Keratinocyte (primary cell): Measurements from ENCODE around the gene OPTC. TPM values are rescaled to one million over a fixed set of nuclear protein-coding genes. Genes with fewer than 3 reads are reported as not detected.

Source experiments
- DNase-seq: peaks from one replicate; pipeline ENCODE4 v3.0.0-alpha.2; 2011; ENCODE audit warnings: low read depth, missing footprints, low spot score
- FAIRE-seq: peaks from 2 replicates; lab custom pipeline; 2011; peaks lifted over from hg19 to GRCh38; lab: Jason Lieb, UNC
- H2AFZ ChIP-seq: 2 replicates; pipeline ENCODE4 v1.6.0; 2012; ENCODE audit warnings: low read length, control low read depth, inconsistent platforms; ENCODE audit not compliant: control insufficient read depth
- H3K27ac ChIP-seq: 2 replicates; pipeline ENCODE4 v1.5.1; 2011; ENCODE audit warnings: low read length; ENCODE audit not compliant: control insufficient read depth, insufficient read depth
- H3K27me3 ChIP-seq: 3 replicates; pipeline ENCODE4 v1.6.0; 2011; ENCODE audit warnings: low read length; ENCODE audit not compliant: control insufficient read depth, insufficient read depth; ENCODE audit errors: extremely low read depth
- H3K36me3 ChIP-seq, 2 experiments: 2 replicates in 1 of 2; 3 replicates in 1 of 2; pipeline ENCODE4 v1.5.1; 2011; ENCODE audit warnings: low read length in 2 of 2, mild to moderate bottlenecking in 1 of 2; ENCODE audit not compliant: control insufficient read depth in 2 of 2, insufficient read depth in 2 of 2; ENCODE audit errors: extremely low read depth in 1 of 2
- H3K4me1 ChIP-seq: 3 replicates; pipeline ENCODE4 v1.5.1; 2011; ENCODE audit warnings: low read length; ENCODE audit not compliant: control insufficient read depth, insufficient read depth; ENCODE audit errors: extremely low read depth
- H3K4me2 ChIP-seq: 3 replicates; pipeline ENCODE4 v1.6.0; 2011; ENCODE audit warnings: low read depth, low read length; ENCODE audit not compliant: control insufficient read depth, insufficient read depth; ENCODE audit errors: extremely low read depth
- H3K4me3 ChIP-seq, 3 experiments: fragments of 200-600 bp in 1 of 3; sonication (generic) in 1 of 3; 2 replicates in 2 of 3; 3 replicates in 1 of 3; pipeline ENCODE4 v1.5.1; 2011 to 2016; ENCODE audit warnings: low read length in 3 of 3, mild to moderate bottlenecking in 3 of 3, control low read depth in 2 of 3, inconsistent platforms in 1 of 3, low read depth in 1 of 3, mixed read lengths in 1 of 3, mixed run types in 1 of 3, moderate library complexity in 1 of 3; ENCODE audit not compliant: control insufficient read depth in 2 of 3, insufficient read depth in 2 of 3; ENCODE audit errors: extremely low read depth in 1 of 3
- H3K79me2 ChIP-seq: 2 replicates; pipeline ENCODE4 v1.6.0; 2012; ENCODE audit warnings: low read length; ENCODE audit not compliant: control insufficient read depth, insufficient read depth
- H3K9ac ChIP-seq: 3 replicates; pipeline ENCODE4 v1.6.0; 2011; ENCODE audit warnings: low read length; ENCODE audit not compliant: control insufficient read depth, insufficient read depth; ENCODE audit errors: extremely low read depth
- H3K9me1 ChIP-seq: 3 replicates; pipeline ENCODE4 v1.6.0; 2011; ENCODE audit warnings: low read length; ENCODE audit not compliant: control insufficient read depth, insufficient read depth; ENCODE audit errors: extremely low read depth
- H3K9me3 ChIP-seq: 2 replicates; pipeline ENCODE4 v1.5.1; 2012; ENCODE audit warnings: low read depth, low read length; ENCODE audit not compliant: control insufficient read depth
- H4K20me1 ChIP-seq: 3 replicates; pipeline ENCODE4 v1.6.0; 2011; ENCODE audit warnings: low read length; ENCODE audit not compliant: control insufficient read depth, insufficient read depth; ENCODE audit errors: extremely low read depth
- CTCF ChIP-seq, 3 experiments: IDR thresholded peaks in 1 of 3; conservative IDR thresholded peaks in 1 of 3; optimal IDR thresholded peaks in 1 of 3; 2 replicates in 2 of 3; 3 replicates in 1 of 3; pipeline versions ENCODE3 to v1.5.1; 2011; ENCODE audit warnings: low read length in 3 of 3, mild to moderate bottlenecking in 3 of 3, moderate library complexity in 2 of 3, control low read depth in 1 of 3, inconsistent platforms in 1 of 3; ENCODE audit not compliant: insufficient read depth in 2 of 3; ENCODE audit errors: extremely low read depth in 1 of 3
- EZH2 ChIP-seq: IDR thresholded peaks from one replicate; pipeline ENCODE4 v1.6.1; 2012; ENCODE audit warnings: inconsistent platforms, mild to moderate bottlenecking, low read length, moderate library complexity
- dilution Hi-C: fragments of 300-500 bp; cut with MboI; formaldehyde crosslinking; loops from one replicate; pipeline ENCODE4 v1.7.0; 2020; ENCODE audit warnings: low sequenced_read_pairs; ENCODE audit not compliant: extremely low pct_ligation_motif_present
- polyA plus RNA-seq, 5 experiments: library from polyadenylated mRNA; depleted of rRNA in 3 of 5; stranded (reverse) in 3 of 5; stranded (forward) in 1 of 5; unstranded in 1 of 5; fragments of >200 nt; gene quantifications; 1 replicate in 1 of 5; 2 replicates in 3 of 5; 3 replicates in 1 of 5; pipeline versions ENCODE4 v1.2.1 to v1.2.3, GENCODE V29; 2011 to 2012; ENCODE audit warnings: missing spikeins in 2 of 5, low read depth in 1 of 5, low replicate concordance in 1 of 5

OPTC gene
- polyA plus RNA-seq, 1 donor (not counting 4 experiments of a cell fraction or from before 2014, with no cell fraction given) = not detected

- FAIRE-seq (no peak), DNase-seq (no peak)
- H2AFZ ChIP-seq = no peak overlapping the region
- no peak for TF ChIP-seq EZH2
- TF ChIP-seq CTCF (optimal IDR thresholded peaks at IDR 0.05 in 1 of 3, IDR thresholded peaks at IDR 0.05 in 1 of 3, conservative IDR thresholded peaks at IDR 0.05 in 1 of 3; ENCODE audit: extremely low read depth in 1 of 3, insufficient read depth in 2 of 3, low read length in 3 of 3) = no peak
- no peak overlapping the region for H3K4me2 ChIP-seq
- H3K4me3 ChIP-seq = no peak overlapping the region
- H4K20me1 ChIP-seq = no peaks in the 10 kb centered on the region
- peaks cover 9% of the 10 kb centered on the region for H3K4me1 ChIP-seq
- dilution Hi-C loops = loop anchor here (5.0 kb wide), 1 partner anchor 54 kb away; no protein-coding TSS in a partner anchor
- H3K27me3 ChIP-seq = no peaks in the 10 kb centered on the region
- no peaks in the 10 kb centered on the region for H3K36me3 ChIP-seq
- no peak overlapping the region for H3K9ac ChIP-seq
- no peaks in the 10 kb centered on the region for H3K79me2 ChIP-seq
- H3K9me1 ChIP-seq = no peaks in the 10 kb centered on the region
- no peaks in the 10 kb centered on the region for H3K9me3 ChIP-seq
- H3K27ac ChIP-seq = no peak overlapping the region
These were observed 53.9 kb downstream of the OPTC start for GRCh38 chr1:203547771-203548421.

- H3K9me3 ChIP-seq = no peaks in the 10 kb centered on the region
- no peak overlapping the region for H3K27ac ChIP-seq
- TF ChIP-seq EZH2 = no peak
- no peak for TF ChIP-seq CTCF (optimal IDR thresholded peaks at IDR 0.05 in 1 of 3, IDR thresholded peaks at IDR 0.05 in 1 of 3, conservative IDR thresholded peaks at IDR 0.05 in 1 of 3; ENCODE audit: extremely low read depth in 1 of 3, insufficient read depth in 2 of 3, low read length in 3 of 3)
- H3K36me3 ChIP-seq = no peaks in the 10 kb centered on the region
- H4K20me1 ChIP-seq = no peaks in the 10 kb centered on the region
- H3K27me3 ChIP-seq = no peaks in the 10 kb centered on the region
- peaks cover 9% of the 10 kb centered on the region for H3K4me1 ChIP-seq
- H2AFZ ChIP-seq = no peak overlapping the region
- FAIRE-seq (no peak), DNase-seq (no peak)
- dilution Hi-C loops = loop anchor here (5.0 kb wide), 1 partner anchor 53 kb away; no protein-coding TSS in a partner anchor
- no peak overlapping the region for H3K4me3 ChIP-seq
- H3K9me1 ChIP-seq = no peaks in the 10 kb centered on the region
- H3K4me2 ChIP-seq = no peak overlapping the region
- H3K79me2 ChIP-seq = no peaks in the 10 kb centered on the region
- H3K9ac ChIP-seq = no peak overlapping the region
These were observed 54.9 kb downstream of the OPTC start for GRCh38 chr1:203548892-203549291.
